A549 (cell line): ENCODE results near the gene TEX47. TPM values are rescaled to one million over a fixed set of nuclear protein-coding genes. Genes with fewer than 3 reads are reported as not detected.

Experiments used
- ATAC-seq, 2 experiments: fragments of 200-7000 bp in 1 of 2; fragments of >200 bp in 1 of 2; cut with Nextera tagmentation in 1 of 2; cut with Tn5 transposase in 1 of 2; 3 replicates each; pipeline versions ENCODE4 v1.8.0 to v1.9.1; 2018 to 2020; ENCODE audit warnings: mild to moderate bottlenecking in 1 of 2, moderate library complexity in 1 of 2
- CTCF ChIA-PET: fragments of 300-600 bp; sonication (Branson Sonifier 250); formaldehyde crosslinking; extraction: SDS; loops from one replicate; lab custom pipeline; 2021; ENCODE audit warnings: antibody characterized with exemption, inconsistent platforms; lab: Yijun Ruan, JAX
- POLR2A ChIA-PET: fragments of 350-600 bp; formaldehyde crosslinking; extraction: SDS; loops from one replicate; lab custom pipeline; 2021; ENCODE audit warnings: antibody characterized with exemption, inconsistent platforms; lab: Yijun Ruan, JAX
- DNase-seq, 2 experiments: peaks; one replicate each; pipeline versions ENCODE4 v3.0.0 to v3.0.0-alpha.2; 2011 to 2016; ENCODE audit warnings: low read depth in 1 of 2, low spot score in 1 of 2
- FAIRE-seq: peaks from 2 replicates; lab custom pipeline; 2011; peaks lifted over from hg19 to GRCh38; lab: Jason Lieb, UNC
- H3K27ac ChIP-seq, 2 experiments: fragments of >200 bp; sonication (Bioruptor Twin); formaldehyde crosslinking; 3 replicates each; pipeline ENCODE4 v1.5.1; 2016 to 2017
- H3K4me1 ChIP-seq: fragments of >200 bp; sonication (Bioruptor Twin); formaldehyde crosslinking; 3 replicates; pipeline ENCODE4 v1.6.1; 2016
- H3K4me2 ChIP-seq: fragments of >200 bp; sonication (Bioruptor Twin); formaldehyde crosslinking; 3 replicates; pipeline ENCODE4 v1.6.1; 2016
- H3K4me3 ChIP-seq: fragments of >200 bp; sonication (Bioruptor Twin); formaldehyde crosslinking; 3 replicates; pipeline ENCODE4 v1.5.1; 2016
- H3K9me3 ChIP-seq: fragments of >200 bp; sonication (Bioruptor Twin); formaldehyde crosslinking; 3 replicates; pipeline ENCODE4 v1.6.1; 2016
- ATOH8 ChIP-seq: fragments of 250-450 bp; sonication (Bioruptor Pico); IDR thresholded peaks from 2 replicates; pipeline ENCODE4 v1.5.0; 2020; ENCODE audit warnings: low read depth, mild to moderate bottlenecking, moderate library complexity
- BCL3 ChIP-seq: fragments of >200 bp; sonication (Bioruptor Twin); formaldehyde crosslinking; IDR thresholded peaks from 3 replicates; pipeline ENCODE4 v1.6.1; 2016
- CBX8 ChIP-seq: fragments of 200-600 bp; sonication (generic); IDR thresholded peaks from 2 replicates; pipeline ENCODE4 v1.6.1; 2016
- CHD2 ChIP-seq: fragments of 150-350 bp; IDR thresholded peaks from 2 replicates; pipeline ENCODE4 v1.6.1; 2014; ENCODE audit warnings: low read length; ENCODE audit not compliant: partially characterized antibody
- CTCF ChIP-seq: fragments of >200 bp; sonication (Bioruptor Twin); formaldehyde crosslinking; IDR thresholded peaks from 3 replicates; pipeline ENCODE4 v1.5.1; 2016
- EP300 ChIP-seq, 2 experiments: fragments of >200 bp; sonication (Bioruptor Twin); formaldehyde crosslinking; IDR thresholded peaks; 2 replicates in 1 of 2; 3 replicates in 1 of 2; pipeline ENCODE4 v1.6.1; 2016 to 2017
- FOSL2 ChIP-seq, 2 experiments: fragments of 450-650 bp in 1 of 2; fragments of >200 bp in 1 of 2; sonication (Bioruptor Twin) in 1 of 2; formaldehyde crosslinking; IDR thresholded peaks; 2 replicates each; pipeline versions ENCODE4 v1.5.0 to v1.6.1; 2016 to 2020; ENCODE audit warnings: mild to moderate bottlenecking in 1 of 2, moderate library complexity in 1 of 2
- HDAC2 ChIP-seq: fragments of 200-600 bp; sonication (generic); IDR thresholded peaks from 2 replicates; pipeline ENCODE4 v1.6.1; 2016
- HMGXB4 ChIP-seq: fragments of 250-450 bp; sonication (Bioruptor Pico); IDR thresholded peaks from 2 replicates; pipeline ENCODE4 v1.5.0; 2021; ENCODE audit warnings: mild to moderate bottlenecking, moderate library complexity, borderline replicate concordance
- HOXB5 ChIP-seq: fragments of 250-450 bp; sonication (Bioruptor Pico); IDR thresholded peaks from 2 replicates; pipeline ENCODE4 v1.5.0; 2020; ENCODE audit warnings: mild to moderate bottlenecking, moderate library complexity
- JUNB ChIP-seq: fragments of >200 bp; sonication (Bioruptor Twin); formaldehyde crosslinking; IDR thresholded peaks from 2 replicates; pipeline ENCODE4 v1.6.1; 2016
- KDM5A ChIP-seq: fragments of 200-600 bp; sonication (generic); IDR thresholded peaks from 2 replicates; pipeline ENCODE4 v1.6.1; 2016; ENCODE audit warnings: antibody characterized with exemption, mild to moderate bottlenecking
- MAX ChIP-seq: IDR thresholded peaks from 2 replicates; pipeline ENCODE4 v1.6.1; 2012
- MAZ ChIP-seq: fragments of 150-350 bp; IDR thresholded peaks from 2 replicates; pipeline ENCODE4 v1.6.1; 2014; ENCODE audit warnings: antibody characterized with exemption, low read depth, low read length, borderline replicate concordance
- PBX3 ChIP-seq: IDR thresholded peaks from 2 replicates; pipeline ENCODE4 v1.6.1; 2012
- POLR2A ChIP-seq: IDR thresholded peaks from 2 replicates; pipeline ENCODE4 v1.6.1; 2012; ENCODE audit warnings: mild to moderate bottlenecking, low read length
- RAD21 ChIP-seq, 2 experiments: fragments of >200 bp in 1 of 2; sonication (Bioruptor Twin) in 1 of 2; formaldehyde crosslinking in 1 of 2; IDR thresholded peaks in 1 of 2; conservative IDR thresholded peaks in 1 of 2; 2 replicates in 1 of 2; 3 replicates in 1 of 2; pipeline ENCODE4 v1.6.1; 2012 to 2018; ENCODE audit warnings: inconsistent platforms in 1 of 2
- RCOR1 ChIP-seq: fragments of 150-350 bp; IDR thresholded peaks from 2 replicates; pipeline ENCODE4 v1.6.1; 2014; ENCODE audit warnings: antibody characterized with exemption, low read length, low read depth
- TFCP2L1 ChIP-seq: fragments of 250-450 bp; sonication (Bioruptor Pico); IDR thresholded peaks from 2 replicates; pipeline ENCODE4 v1.5.0; 2021; ENCODE audit warnings: mild to moderate bottlenecking
- ZFP36 ChIP-seq: fragments of 450-650 bp; IDR thresholded peaks from 2 replicates; pipeline ENCODE4 v1.6.1; 2014; ENCODE audit warnings: borderline replicate concordance; ENCODE audit not compliant: partially characterized antibody
- WGBS: methylation state at CpG from one replicate; pipeline ENCODE4 v1.1.6; 2017; ENCODE audit errors: missing lambda C conversion rate; 5-methylcytosine and 5-hydroxymethylcytosine counted together
- polyA minus RNA-seq: library from RNA; depleted of rRNA, polyadenylated mRNA; stranded (reverse); fragments of >200 nt; gene quantifications from 2 replicates; pipeline ENCODE4 v1.2.3, GENCODE V29; 2011; rRNA and poly(A)+ RNA removed
- polyA plus RNA-seq, 4 experiments: library from polyadenylated mRNA; depleted of rRNA in 3 of 4; stranded (reverse); fragments of >200 nt; fragmentation: RNase III in 1 of 4; extraction: RNeasy Plus Mini Kit Qiagen cat#74134 plus additional on column Dnase treatment in 1 of 4; gene quantifications; 2 replicates in 3 of 4; 3 replicates in 1 of 4; pipeline ENCODE4 v1.2.3, GENCODE V29; 2011 to 2017

The TEX47 gene
- polyA plus RNA-seq (2011; rRNA removed) (not detected in 2 replicates), polyA plus RNA-seq (2017; fragmentation: RNase III; extraction: RNeasy Plus Mini Kit Qiagen cat#74134 plus additional on column Dnase treatment) (not detected in 3 replicates), polyA minus RNA-seq (not detected in 2 replicates)
- polyA plus RNA-seq (2012; cell fraction: cytosol; rRNA removed), result not detected in 2 replicates
- not detected in 2 replicates for polyA plus RNA-seq (2012; cell fraction: nucleus; rRNA removed)

- Histone ChIP-seq H3K4me1 (no peaks in the 10 kb centered on the region), H3K4me3 (no peak within 1 kb of the TSS), H3K9me3 (no peaks in the 10 kb centered on the region), H3K27ac (no peak within 1 kb of the TSS), H3K4me2 (no peak within 1 kb of the TSS)
- ChIA-PET POLR2A (no interaction called here), CTCF (no interaction called here)
- FAIRE-seq (no peak), ATAC-seq (no peak), DNase-seq (no peak)
- TF ChIP-seq CTCF (no peak), MAX (no peak), JUNB (no peak), MAZ (no peak), EP300 (IDR thresholded peaks at IDR 0.05) (no peak), POLR2A (no peak), RAD21 (conservative IDR thresholded peaks at IDR 0.05 in 1 of 2, IDR thresholded peaks at IDR 0.05 in 1 of 2) (no peak), BCL3 (no peak), FOSL2 (IDR thresholded peaks at IDR 0.05) (no peak), FOSL2 (CRISPR knock-in tag; IDR thresholded peaks at IDR 0.05) (no peak), CBX8 (no peak), TFCP2L1 (CRISPR knock-in tag) (no peak), HOXB5 (CRISPR knock-in tag) (no peak), HMGXB4 (no peak), CHD2 (no peak), HDAC2 (no peak), KDM5A (no peak), PBX3 (no peak), ATOH8 (CRISPR knock-in tag) (no peak), RCOR1 (no peak)
- WGBS, result 5% methylated on average over 7 of the region's 7 CpGs
Measured at GRCh38 chr7:88795553-88795952, at the start of gene TEX47. TSS of gene TEX47 (minus strand) at chr7:88795737. CDS start at chr7:88794942, 795 bp downstream.

GRCh38 chr7:88845091-88845490 lies 49.6 kb upstream of the TEX47 start:
- WGBS, result 79% methylated on average over 12 of the region's 12 CpGs
- CTCF ChIA-PET, result no interaction called here
- ATAC-seq, result no peak
- Histone ChIP-seq H3K4me3 (no peak overlapping the region), H3K4me2 (no peak overlapping the region), H3K27ac (no peak overlapping the region), H3K9me3 (no peaks in the 10 kb centered on the region), H3K4me1 (no peaks in the 10 kb centered on the region)
- no peak for DNase-seq
- FAIRE-seq, result no peak
- POLR2A ChIA-PET, result no interaction called here
- no peak for TF ChIP-seq ZFP36
- TF ChIP-seq TFCP2L1 (CRISPR knock-in tag), result no peak
